Fibroblast of skin of right biceps (primary cell): ENCODE results near the gene ECM1.

Experiments
- DNase-seq: peaks from one replicate; pipeline ENCODE4 v3.0.0-alpha.2; 2013

ECM1 gene

DNA sequence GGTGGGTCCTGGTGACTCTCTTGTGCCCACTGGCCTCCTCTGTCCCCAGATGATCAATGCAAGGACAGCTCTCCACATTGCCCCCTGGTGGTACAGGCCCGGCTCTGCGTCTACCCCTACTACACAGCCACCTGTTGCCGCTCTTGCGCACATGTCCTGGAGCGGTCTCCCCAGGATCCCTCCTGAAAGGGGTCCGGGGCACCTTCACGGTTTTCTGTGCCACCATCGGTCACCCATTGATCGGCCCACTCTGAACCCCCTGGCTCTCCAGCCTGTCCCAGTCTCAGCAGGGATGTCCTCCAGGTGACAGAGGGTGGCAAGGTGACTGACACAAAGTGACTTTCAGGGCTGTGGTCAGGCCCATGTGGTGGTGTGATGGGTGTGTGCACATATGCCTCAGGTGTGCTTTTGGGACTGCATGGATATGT, 52.1 kb downstream of the ECM1 start:
- peak; percentile 54 for DNase-seq

DNA sequence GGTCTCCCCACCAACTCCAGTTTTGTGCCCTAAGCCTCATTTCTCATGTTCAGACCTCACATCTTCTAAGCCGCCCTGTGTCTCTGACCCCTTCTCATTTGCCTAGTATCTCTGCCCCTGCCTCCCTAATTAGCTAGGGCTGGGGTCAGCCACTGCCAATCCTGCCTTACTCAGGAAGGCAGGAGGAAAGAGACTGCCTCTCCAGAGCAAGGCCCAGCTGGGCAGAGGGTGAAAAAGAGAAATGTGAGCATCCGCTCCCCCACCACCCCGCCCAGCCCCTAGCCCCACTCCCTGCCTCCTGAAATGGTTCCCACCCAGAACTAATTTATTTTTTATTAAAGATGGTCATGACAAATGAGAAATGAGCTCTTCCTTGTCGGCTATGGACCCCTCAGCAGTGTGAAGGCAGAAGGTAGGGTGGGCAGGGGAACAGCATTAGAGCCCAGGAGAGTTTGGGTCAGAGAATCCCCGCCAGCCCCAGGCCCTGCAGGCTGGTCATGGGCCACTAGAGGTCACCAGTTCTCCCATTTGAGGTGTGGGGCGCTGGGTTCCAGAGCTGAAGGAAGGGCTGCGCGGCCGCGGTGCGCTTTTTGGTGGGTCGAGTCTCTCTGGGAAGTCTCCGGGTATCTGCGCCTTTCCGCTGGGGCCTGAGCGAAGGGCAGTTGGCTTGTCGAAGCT, 52.8 kb downstream of the ECM1 start:
- DNase-seq: no peak

DNA sequence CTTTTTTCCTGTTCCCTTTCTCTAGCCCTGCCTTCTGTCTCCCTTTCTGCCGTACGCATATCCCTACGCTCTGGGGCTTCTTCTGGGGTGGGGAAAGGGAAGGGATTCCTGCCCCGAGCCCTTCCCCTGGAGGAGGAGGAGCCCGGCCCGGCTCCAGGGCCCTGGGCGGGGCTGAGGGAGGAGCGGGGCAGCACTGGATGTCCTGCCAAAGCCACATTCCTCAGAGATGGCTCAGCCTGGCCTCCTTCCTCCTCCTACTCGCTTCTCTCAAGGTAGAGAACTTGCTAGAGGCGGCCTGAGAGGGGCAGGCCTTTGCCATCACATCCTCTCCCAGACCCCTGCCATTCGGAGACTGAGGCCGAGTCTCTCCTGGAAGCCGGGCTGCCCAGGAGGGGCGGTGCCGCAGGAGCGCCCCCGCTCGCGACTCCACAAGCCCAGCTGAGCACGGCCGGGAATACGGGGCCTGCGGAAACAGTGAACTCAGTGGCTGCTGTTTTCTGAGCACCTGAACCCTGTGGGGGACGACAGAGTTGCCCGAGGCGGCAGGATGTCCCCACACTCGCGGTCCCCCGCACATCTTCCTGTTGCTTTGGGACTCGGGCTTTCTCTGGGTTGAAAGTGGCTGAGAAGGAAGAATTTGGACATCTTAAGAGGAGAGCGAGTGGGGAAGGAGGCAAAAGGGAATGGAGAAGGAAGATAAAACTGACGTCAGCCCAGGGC, 53.5 kb downstream of the ECM1 start:
- DNase-seq: peak; percentile 99

DNA sequence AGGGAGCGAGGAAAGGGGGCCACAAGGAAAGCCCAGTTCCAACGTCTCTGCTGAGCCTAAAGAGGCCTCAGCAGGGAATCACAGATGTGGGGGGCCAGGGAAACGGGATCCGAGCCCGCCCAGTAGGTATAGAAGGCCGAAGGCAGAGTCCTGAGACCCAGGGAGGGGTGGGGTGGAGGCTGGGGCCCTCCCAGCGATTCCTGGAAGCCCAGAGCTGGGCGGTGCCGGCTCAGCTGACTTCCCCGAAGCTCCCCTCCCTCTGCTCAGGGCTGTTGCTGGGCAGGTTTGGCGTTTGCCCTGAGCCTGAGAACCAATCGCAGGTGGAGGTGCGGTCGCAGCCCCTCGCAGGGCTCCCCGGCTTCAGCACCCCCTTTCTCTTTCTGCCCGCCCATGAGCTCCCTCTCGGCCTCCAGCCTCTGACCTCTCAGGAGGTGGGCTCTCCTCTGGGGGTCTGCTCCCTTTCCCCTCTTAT, 54.1 kb downstream of the ECM1 start:
- peak; percentile 93 for DNase-seq

DNA sequence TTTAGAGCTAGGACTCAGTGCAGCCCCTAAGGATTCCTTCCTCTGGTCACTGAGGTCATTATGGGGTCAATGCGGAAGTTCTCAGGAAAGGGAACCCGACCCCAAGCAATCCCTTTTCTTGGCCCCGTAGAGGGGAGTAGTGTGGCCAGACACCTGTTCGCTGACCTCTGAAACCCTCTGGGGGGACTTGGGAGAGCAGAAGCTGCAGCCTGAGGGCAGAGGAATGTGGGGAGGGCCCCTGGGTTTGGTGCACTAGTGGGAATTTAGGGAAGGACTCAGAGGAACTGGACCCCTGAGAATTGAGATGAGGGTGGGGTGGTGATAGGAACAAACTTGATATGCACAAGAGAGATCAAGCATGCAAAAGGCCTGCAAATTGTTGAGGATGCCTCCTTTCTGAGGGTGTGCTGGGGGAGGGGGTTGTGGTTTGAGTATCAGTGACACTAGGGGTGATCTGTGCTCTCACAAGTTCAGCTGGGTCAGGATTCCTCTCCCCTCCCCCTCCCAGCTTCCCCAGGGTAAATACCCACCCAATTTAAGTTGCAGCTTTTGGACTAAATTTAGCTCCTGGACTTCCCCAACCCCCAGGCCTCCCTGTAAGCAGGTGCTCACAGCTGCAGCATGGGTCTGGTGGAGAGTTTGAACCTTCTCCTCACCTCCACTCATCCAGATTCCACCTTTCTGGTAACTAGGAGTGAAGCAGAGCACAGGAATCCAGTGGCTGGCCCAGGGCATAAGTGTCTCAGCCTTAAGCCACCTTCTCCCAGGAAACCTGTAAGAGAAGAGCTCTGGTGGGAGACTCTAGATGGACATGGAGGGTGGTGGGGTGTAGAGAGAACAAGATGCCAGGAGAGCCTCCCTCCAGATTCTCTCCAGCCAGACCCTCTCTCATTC, 54.8 kb downstream of the ECM1 start:
- no peak for DNase-seq
